HepG2 (cell line): ENCODE data around the gene CD2AP. TPM values are rescaled to one million over a fixed set of nuclear protein-coding genes. Genes with fewer than 3 reads are reported as not detected.

ENCODE experiments used
- ATF5 ChIP-seq: sonication (generic); formaldehyde crosslinking; IDR thresholded peaks from 2 replicates; pipeline ENCODE4 v1.4.0; 2020; ENCODE audit warnings: mild to moderate bottlenecking, low read depth, missing genetic modification reagents
- CBFB ChIP-seq: sonication (generic); formaldehyde crosslinking; IDR thresholded peaks from 2 replicates; pipeline ENCODE4 v1.4.0; 2020; ENCODE audit warnings: missing genetic modification reagents
- CEBPZ ChIP-seq: IDR thresholded peaks from 2 replicates; pipeline ENCODE4 v1.6.1; 2012; ENCODE audit warnings: low read length, improper control_type of control experiment
- EZH2 ChIP-seq: conservative IDR thresholded peaks from 2 replicates; pipeline ENCODE4 v1.6.1; 2012; ENCODE audit warnings: mild to moderate bottlenecking, low read depth, low read length, moderate library complexity
- FOXC1 ChIP-seq: sonication (generic); formaldehyde crosslinking; IDR thresholded peaks from 2 replicates; pipeline ENCODE4 v1.8.0; 2022; ENCODE audit warnings: mild to moderate bottlenecking, missing genetic modification reagents, borderline replicate concordance
- HES4 ChIP-seq: sonication (generic); formaldehyde crosslinking; IDR thresholded peaks from 2 replicates; pipeline ENCODE4 v1.9.0; 2021; ENCODE audit warnings: mild to moderate bottlenecking, missing genetic modification reagents, borderline replicate concordance
- KDM4B ChIP-seq: sonication (generic); formaldehyde crosslinking; IDR thresholded peaks from 2 replicates; pipeline ENCODE4 v1.4.0; 2020; ENCODE audit warnings: missing genetic modification reagents
- PRDM4 ChIP-seq: sonication (generic); formaldehyde crosslinking; IDR thresholded peaks from 2 replicates; pipeline ENCODE4 v1.9.0; 2021; ENCODE audit warnings: missing genetic modification reagents, borderline replicate concordance
- SRSF4 ChIP-seq: fragments of 200-400 bp; formaldehyde crosslinking; IDR thresholded peaks from one replicate; pipeline ENCODE4 v1.6.1; 2018; ENCODE audit warnings: mild to moderate bottlenecking, low read depth, low read length, moderate library complexity; ENCODE audit not compliant: poor library complexity, severe bottlenecking
- STAT6 ChIP-seq: sonication (generic); formaldehyde crosslinking; IDR thresholded peaks from 2 replicates; pipeline ENCODE4 v1.4.0; 2020; ENCODE audit warnings: missing genetic modification reagents, mild to moderate bottlenecking, borderline replicate concordance
- THRA ChIP-seq: sonication (generic); formaldehyde crosslinking; IDR thresholded peaks from 2 replicates; pipeline ENCODE4 v1.4.0; 2020; ENCODE audit warnings: missing genetic modification reagents, borderline replicate concordance
- ZNF296 ChIP-seq: sonication (generic); formaldehyde crosslinking; conservative IDR thresholded peaks from 2 replicates; pipeline ENCODE4 v1.5.0; 2020; ENCODE audit warnings: mild to moderate bottlenecking, missing genetic modification reagents
- ZNF691 ChIP-seq: sonication (generic); formaldehyde crosslinking; IDR thresholded peaks from 2 replicates; pipeline ENCODE4 v1.4.0; 2020; ENCODE audit warnings: missing genetic modification reagents, low read depth, mild to moderate bottlenecking, borderline replicate concordance
- ZNF766 ChIP-seq: sonication (generic); formaldehyde crosslinking; IDR thresholded peaks from 2 replicates; pipeline ENCODE4 v1.5.0; 2020; ENCODE audit warnings: missing genetic modification reagents, borderline replicate concordance
- ZSCAN20 ChIP-seq: sonication (generic); formaldehyde crosslinking; IDR thresholded peaks from 2 replicates; pipeline ENCODE4 v1.4.0; 2020; ENCODE audit warnings: missing genetic modification reagents, mild to moderate bottlenecking, borderline replicate concordance
- polyA plus RNA-seq, 8 experiments: library from polyadenylated mRNA; depleted of rRNA in 3 of 8; stranded (reverse) in 7 of 8; unstranded in 1 of 8; fragments of >200 nt; fragmentation: Illumina TruSeq in 4 of 8; extraction: Trizol in 4 of 8; gene quantifications; 2 replicates each; pipeline versions ENCODE4 v1.2.1 to v1.2.3, GENCODE V29; 2011 to 2016; ENCODE audit warnings: low read depth in 4 of 8, missing spikeins in 1 of 8, mixed read lengths in 1 of 8; ENCODE audit not compliant: insufficient read depth in 1 of 8
- total RNA-seq, 5 experiments: library from RNA; depleted of rRNA; stranded (reverse); fragments of >200 nt; fragmentation: Illumina TruSeq; extraction: Trizol; gene quantifications; 2 replicates each; pipeline ENCODE4 v1.2.3, GENCODE V29; 2016; ENCODE audit warnings: low read depth in 1 of 5

CD2AP gene
- total and polyA plus RNA-seq, 2 of the 13 experiments (the other 11 are each of a cell fraction or from before 2014, with no cell fraction given): 8.6 to 31.9 TPM

- TF ChIP-seq SRSF4: peak; percentile 86
- no peak for TF ChIP-seq STAT6 (CRISPR knock-in tag)
- no peak for TF ChIP-seq ZNF296 (CRISPR knock-in tag)
- TF ChIP-seq ZSCAN20: 0 out of 2 replicates have a peak, but pooled peaks have one; percentile 24
- TF ChIP-seq KDM4B (CRISPR knock-in tag): 0 out of 2 replicates have a peak, but pooled peaks have one; percentile 14
- TF ChIP-seq CEBPZ: no peak
- peak; percentile 10; the same call in 1 of the 2 replicates for TF ChIP-seq FOXC1 (CRISPR knock-in tag)
- TF ChIP-seq ZNF766: 0 out of 2 replicates have a peak, but pooled peaks have one; percentile 68
- peak; percentile 36; the same call in 1 of the 2 replicates for TF ChIP-seq THRA (CRISPR knock-in tag)
- TF ChIP-seq ATF5: no peak
- 0 out of 2 replicates have a peak, but pooled peaks have one; percentile 64 for TF ChIP-seq CBFB (CRISPR knock-in tag)
- no peak; the same call in 1 of the 2 replicates for TF ChIP-seq PRDM4
- peak; percentile 91 for TF ChIP-seq HES4 (CRISPR knock-in tag)
- TF ChIP-seq EZH2: no peak
- 0 out of 2 replicates have a peak, but pooled peaks have one; percentile 22 for TF ChIP-seq ZNF691 (CRISPR knock-in tag)
These were observed at the start of gene CD2AP (continued) for GRCh38 chr6:47477497-47478232.
